SK-N-SH (cell line): Measurements from ENCODE around the gene PLEKHM3. TPM values are rescaled to one million over a fixed set of nuclear protein-coding genes. Genes with fewer than 3 reads are reported as not detected.

Experiments used
- CTCF ChIA-PET: fragments of 300-600, 350-600 bp; formaldehyde crosslinking; extraction: SDS; loops from one replicate; lab custom pipeline; 2021; lab: Yijun Ruan, JAX
- POLR2A ChIA-PET: fragments of 350-600 bp; sonication (Branson Sonifier 250); formaldehyde crosslinking; extraction: SDS; loops from one replicate; lab custom pipeline; 2020; ENCODE audit warnings: antibody characterized with exemption, inconsistent platforms; lab: Yijun Ruan, JAX
- DNase-seq: peaks from one replicate; pipeline ENCODE4 v3.0.0; 2012
- H2AFZ ChIP-seq: fragments of 200-600 bp; sonication (generic); 2 replicates; pipeline ENCODE4 v1.8.1; 2016; ENCODE audit warnings: antibody characterized with exemption, mild to moderate bottlenecking, low read depth
- H3F3A ChIP-seq: fragments of 200-600 bp; sonication (generic); replicated peaks from 2 replicates; pipeline ENCODE3; 2016; ENCODE audit warnings: antibody characterized with exemption, mild to moderate bottlenecking; ENCODE audit not compliant: insufficient read depth
- H3K27ac ChIP-seq, 2 experiments: fragments of 200-500 bp in 1 of 2; fragments of 200-600 bp in 1 of 2; sonication (Bioruptor generic) in 1 of 2; sonication (generic), shearing (Covaris generic) in 1 of 2; 2 replicates each; pipeline versions ENCODE4 v1.5.1 to v1.6.1; 2014 to 2016; ENCODE audit warnings: low read depth in 2 of 2, inconsistent platforms in 1 of 2, low read length in 1 of 2, mild to moderate bottlenecking in 1 of 2, mixed read lengths in 1 of 2
- H3K27me3 ChIP-seq: fragments of 200-600 bp; sonication (generic), shearing (Covaris generic); 2 replicates; pipeline ENCODE4 v1.6.1; 2016; ENCODE audit warnings: mixed run types; ENCODE audit not compliant: insufficient read depth
- H3K36me3 ChIP-seq, 2 experiments: fragments of 200-500 bp in 1 of 2; fragments of 200-600 bp in 1 of 2; sonication (Bioruptor generic) in 1 of 2; sonication (generic) in 1 of 2; replicated peaks in 1 of 2; 2 replicates each; pipeline versions ENCODE3 to v1.5.1; 2014 to 2016; ENCODE audit warnings: low read length in 1 of 2, mild to moderate bottlenecking in 1 of 2; ENCODE audit not compliant: insufficient read depth in 2 of 2, control insufficient read depth in 1 of 2
- H3K4me1 ChIP-seq, 2 experiments: fragments of 200-500 bp in 1 of 2; fragments of 200-600 bp in 1 of 2; sonication (Bioruptor generic) in 1 of 2; sonication (generic), shearing (Covaris generic) in 1 of 2; 2 replicates each; pipeline versions ENCODE4 v1.5.1 to v1.6.1; 2014 to 2016; ENCODE audit warnings: low read depth in 1 of 2, low read length in 1 of 2, mixed run types in 1 of 2; ENCODE audit not compliant: insufficient read depth in 2 of 2, control insufficient read depth in 1 of 2
- H3K4me2 ChIP-seq: fragments of 200-600 bp; sonication (generic), shearing (Covaris generic); 2 replicates; pipeline ENCODE4 v1.6.1; 2017; ENCODE audit warnings: mixed run types
- H3K4me3 ChIP-seq, 2 experiments: fragments of 200-500 bp in 1 of 2; fragments of 200-600 bp in 1 of 2; sonication (Bioruptor generic) in 1 of 2; sonication (generic), shearing (Covaris generic) in 1 of 2; 2 replicates each; pipeline versions ENCODE4 v1.5.1 to v1.8.1; 2014 to 2016; ENCODE audit warnings: low read depth in 2 of 2, inconsistent platforms in 1 of 2, low read length in 1 of 2, mild to moderate bottlenecking in 1 of 2, mixed read lengths in 1 of 2, moderate library complexity in 1 of 2
- H3K79me2 ChIP-seq: fragments of 200-600 bp; sonication (generic); 2 replicates; pipeline ENCODE4 v1.8.1; 2017; ENCODE audit warnings: mild to moderate bottlenecking; ENCODE audit not compliant: insufficient read depth
- H3K9ac ChIP-seq: fragments of 200-600 bp; sonication (generic); 2 replicates; pipeline ENCODE4 v1.6.1; 2017; ENCODE audit warnings: mixed run types
- H3K9me2 ChIP-seq: fragments of 200-600 bp; sonication (generic); 2 replicates; pipeline ENCODE4 v1.6.1; 2017; ENCODE audit warnings: mixed run types
- H3K9me3 ChIP-seq: fragments of 200-600 bp; sonication (generic); 2 replicates; pipeline ENCODE4 v1.6.1; 2017; ENCODE audit warnings: mixed run types, mild to moderate bottlenecking, moderate library complexity
- H4K20me1 ChIP-seq: fragments of 200-600 bp; sonication (generic); 2 replicates; pipeline ENCODE4 v1.6.1; 2017; ENCODE audit warnings: mild to moderate bottlenecking, mixed run types; ENCODE audit not compliant: insufficient read depth
- CHD2 ChIP-seq: fragments of 150-350 bp; IDR thresholded peaks from 2 replicates; pipeline ENCODE4 v1.6.1; 2018; ENCODE audit warnings: low read length; ENCODE audit not compliant: partially characterized antibody
- EP300 ChIP-seq, 2 experiments: IDR thresholded peaks; 2 replicates each; pipeline versions ENCODE4 v1.4.0 to v1.6.1; 2012; ENCODE audit warnings: borderline replicate concordance in 1 of 2, low read depth in 1 of 2, low read length in 1 of 2
- FOXM1 ChIP-seq: IDR thresholded peaks from 2 replicates; pipeline ENCODE4 v1.4.0; 2012; ENCODE audit warnings: low read depth, mild to moderate bottlenecking
- JUND ChIP-seq: IDR thresholded peaks from 2 replicates; pipeline ENCODE4 v1.4.0; 2012
- MAX ChIP-seq: IDR thresholded peaks from 2 replicates; pipeline ENCODE4 v1.4.0; 2012; ENCODE audit warnings: low read depth
- PBX3 ChIP-seq: IDR thresholded peaks from 2 replicates; pipeline ENCODE4; 2012
- POLR2AphosphoS5 ChIP-seq: IDR thresholded peaks from 2 replicates; pipeline ENCODE4 v1.6.1; 2012; ENCODE audit warnings: low read depth, low read length
- RFX5 ChIP-seq: IDR thresholded peaks from 2 replicates; pipeline ENCODE4 v1.6.1; 2012; ENCODE audit warnings: mild to moderate bottlenecking, improper control_type of control experiment, low read length
- RXRA ChIP-seq: IDR thresholded peaks from 2 replicates; pipeline ENCODE4 v1.4.0; 2012; ENCODE audit warnings: low read depth, mild to moderate bottlenecking, borderline replicate concordance
- SIN3A ChIP-seq: IDR thresholded peaks from 2 replicates; pipeline ENCODE4 v1.6.1; 2012; ENCODE audit warnings: low read depth, mild to moderate bottlenecking, low read length, moderate library complexity, borderline replicate concordance
- SMC3 ChIP-seq: IDR thresholded peaks from 2 replicates; pipeline ENCODE4 v1.6.1; 2012; ENCODE audit warnings: low read depth, low read length, improper control_type of control experiment
- YY1 ChIP-seq: IDR thresholded peaks from 2 replicates; pipeline ENCODE4 v1.4.0; 2012; ENCODE audit warnings: low read depth, mild to moderate bottlenecking
- ZBTB33 ChIP-seq: IDR thresholded peaks from 2 replicates; pipeline ENCODE4 v1.4.0; 2012; ENCODE audit warnings: low read depth, borderline replicate concordance
- WGBS: methylation state at CpG from one replicate; pipeline ENCODE4 v1.1.6; 2017; ENCODE audit warnings: low lambda C conversion rate; 5-methylcytosine and 5-hydroxymethylcytosine counted together
- polyA plus RNA-seq, 3 experiments: library from polyadenylated mRNA; depleted of rRNA; stranded (reverse); fragments of >200 nt; gene quantifications; 2 replicates each; pipeline ENCODE4 v1.2.3, GENCODE V29; 2012

Gene PLEKHM3
- polyA plus RNA-seq, 1 of the 3 experiments (the other 2 are of a cell fraction), result 1.9 TPM

DNA sequence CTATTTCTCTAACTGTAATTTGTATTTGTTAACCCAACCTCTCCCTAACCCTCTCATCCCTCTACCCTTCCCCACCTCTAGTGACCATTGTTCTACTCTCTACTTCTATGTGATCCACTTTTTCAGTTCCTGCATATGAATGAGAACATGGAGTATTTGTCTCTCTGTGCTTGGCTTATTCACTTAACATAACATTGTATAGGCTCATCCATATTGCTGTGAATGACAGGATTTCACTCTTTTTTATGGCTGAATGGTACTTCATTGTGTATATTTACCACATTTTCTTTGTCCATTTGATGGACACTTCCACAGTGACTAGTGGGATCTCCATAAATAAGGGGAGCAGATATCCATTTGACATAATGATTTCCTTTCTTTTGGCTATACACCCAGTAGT lies 103.7 kb downstream of the PLEKHM3 start:
- H3K36me3 ChIP-seq, result no peaks in the 10 kb centered on the region
- H2AFZ ChIP-seq, result no peak overlapping the region
- POLR2A ChIA-PET, result no interaction called here
- no peaks in the 10 kb centered on the region for H4K20me1 ChIP-seq
- no peak overlapping the region for H3K4me2 ChIP-seq
- no peak overlapping the region for H3K27ac ChIP-seq
- no peaks in the 10 kb centered on the region for H3K9me2 ChIP-seq
- H3F3A ChIP-seq, result no peaks in the 10 kb centered on the region
- DNase-seq, result no peak
- H3K79me2 ChIP-seq, result no peaks in the 10 kb centered on the region
- H3K9me3 ChIP-seq, result no peaks in the 10 kb centered on the region
- TF ChIP-seq POLR2AphosphoS5 (no peak), PBX3 (no peak), SMC3 (no peak), ZBTB33 (no peak), FOXM1 (no peak), RXRA (no peak), CHD2 (no peak)
- no peak overlapping the region for H3K4me3 ChIP-seq
- H3K27me3 ChIP-seq, result no peaks in the 10 kb centered on the region
- H3K9ac ChIP-seq, result no peak overlapping the region
- CTCF ChIA-PET, result no interaction called here
- peaks cover 0 to 3% of the 10 kb centered on the region in 2 experiments; a peak in 1 of 4 replicates for H3K4me1 ChIP-seq

- ChIA-PET CTCF (interaction anchor here (1.1 kb wide), 1 partner anchor 52 kb away, joined by 3 read pairs; no protein-coding TSS in a partner anchor), POLR2A (interaction anchor here (0.6 kb wide), 1 partner anchor 190 kb away, joined by 3 read pairs; no protein-coding TSS in a partner anchor)
- WGBS, result 86% methylated on average over 6 of the region's 6 CpGs
- H3K4me3 ChIP-seq, result no peak overlapping the region
- peaks cover 0 to 3% of the 10 kb centered on the region in 2 experiments; a peak in 1 of 4 replicates for H3K4me1 ChIP-seq
- no peaks in the 10 kb centered on the region for H3F3A ChIP-seq
- no peak overlapping the region for H3K4me2 ChIP-seq
- TF ChIP-seq MAX (no peak), EP300 (IDR thresholded peaks at IDR 0.05; ENCODE audit: borderline replicate concordance in 1 of 2, low read depth in 1 of 2, low read length in 1 of 2) (no peak), RFX5 (no peak), SIN3A (no peak), YY1 (no peak), JUND (no peak)
- no peaks in the 10 kb centered on the region for H3K79me2 ChIP-seq
- no peaks in the 10 kb centered on the region for H3K27me3 ChIP-seq
- no peak overlapping the region for H3K27ac ChIP-seq
- no peaks in the 10 kb centered on the region for H3K9me3 ChIP-seq
- no peak overlapping the region for H2AFZ ChIP-seq
- no peaks in the 10 kb centered on the region for H3K36me3 ChIP-seq
- no peaks in the 10 kb centered on the region for H4K20me1 ChIP-seq
- H3K9ac ChIP-seq, result no peak overlapping the region
- no peak for DNase-seq
- H3K9me2 ChIP-seq, result no peaks in the 10 kb centered on the region
Observed at GRCh38 chr2:207920721-207921120, 104.6 kb downstream of the PLEKHM3 start.
